OCI-LY7 (cell line): ENCODE data around the gene ARID5B.

Experiments
- CTCF ChIP-seq: fragments of 200-600 bp; sonication (generic); conservative IDR thresholded peaks from 2 replicates; pipeline ENCODE4 v1.5.1; 2014; ENCODE audit warnings: mild to moderate bottlenecking, antibody characterized with exemption, low read length, moderate library complexity, mixed read lengths
- EZH2phosphoT487 ChIP-seq: fragments of 200-600 bp; sonication (generic); IDR thresholded peaks from 2 replicates; pipeline ENCODE4 v1.6.1; 2018; ENCODE audit warnings: low read depth, borderline replicate concordance, mild to moderate bottlenecking, mixed run types, antibody characterized with exemption, low read length, moderate library complexity, mixed read lengths

GRCh38 chr10:61891906-61892585 lies 9.5 kb upstream of the ARID5B start:
- no peak for TF ChIP-seq CTCF
- TF ChIP-seq EZH2phosphoT487: no peak
